Measurements from ENCODE around the gene GPR26.

DNA sequence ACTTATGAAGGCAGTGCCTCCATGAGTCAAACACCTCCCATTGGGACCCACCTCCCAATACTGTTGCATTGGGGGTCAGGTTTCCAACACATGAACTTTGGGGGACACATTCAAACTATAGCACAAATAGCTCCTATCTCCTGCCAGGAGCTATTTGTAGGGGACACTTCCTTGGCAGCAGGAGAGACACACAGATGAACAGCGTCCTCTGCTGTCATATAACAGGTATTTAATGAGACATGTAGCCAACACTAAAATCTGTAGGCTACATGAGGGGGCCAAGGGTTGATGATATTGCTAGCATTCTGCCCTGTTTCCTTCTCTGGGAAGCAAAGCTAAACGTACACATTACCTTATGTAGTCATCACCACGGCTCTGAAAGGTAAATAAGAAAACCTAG lies 2.6 kb upstream of the GPR26 start:
- TF ChIP-seq GATA2 (IDR thresholded peaks at IDR 0.05; ENCODE audit: low read depth, low read length), result no peak
- TF ChIP-seq GATA3 (IDR thresholded peaks at IDR 0.05; ENCODE audit: low read depth, low read length), result no peak
